GM12801 (cell line): Measurements from ENCODE around the gene ZBTB24.

Experiments
- CTCF ChIP-seq: IDR thresholded peaks from one replicate; pipeline ENCODE4 v1.5.1; 2011; ENCODE audit warnings: control low read depth; ENCODE audit not compliant: insufficient read length; ENCODE audit errors: extremely low read depth

The ZBTB24 gene

GRCh38 chr6:109420751-109421150, 62.3 kb downstream of the ZBTB24 start:
- TF ChIP-seq CTCF: no peak

- TF ChIP-seq CTCF: no peak
Observed at GRCh38 chr6:109417646-109418045, 65.4 kb downstream of the ZBTB24 start.
